Measurements from ENCODE around the gene ANKRD11. TPM values are rescaled to one million over a fixed set of nuclear protein-coding genes. Genes with fewer than 3 reads are reported as not detected.
"Not testable (repeated sequence)": the region's sequence is repeated elsewhere in the genome, so short reads cannot be mapped to it uniquely, and the experiment has no call there.

ANKRD11 gene
- total RNA-seq, 1 experiment from 2014 or later, result 297 TPM

DNA sequence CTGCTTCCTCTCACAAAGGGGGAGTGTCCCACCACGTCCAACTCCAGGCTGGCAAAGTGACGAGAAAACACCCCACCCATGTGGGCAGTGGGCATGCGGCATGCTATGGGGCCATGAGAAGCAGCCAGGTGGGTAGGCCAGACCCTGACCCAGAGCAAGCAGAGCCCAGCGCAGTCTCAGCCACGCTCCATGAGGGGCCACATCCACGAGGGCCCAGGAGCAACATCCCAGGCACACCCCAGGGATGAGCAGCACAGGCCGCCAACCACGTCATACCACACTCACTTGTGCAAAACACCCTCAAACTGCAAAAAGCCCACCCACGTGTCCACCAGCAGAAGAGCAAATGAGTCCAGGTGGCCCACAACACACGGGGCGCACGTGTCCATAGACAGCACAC, 155.9 kb downstream of the ANKRD11 start:
- no peaks in the 10 kb centered on the region for H3K9me3 ChIP-seq
- Mint-ChIP-seq H3K36me3 (ENCODE audit: insufficient read depth, unreplicated experiment) (peaks cover 76% of the 10 kb centered on the region), H3K27ac (ENCODE audit: unreplicated experiment) (peak overlapping the region; percentile 90), H3K27me3 (ENCODE audit: insufficient read depth, unreplicated experiment) (no peaks in the 10 kb centered on the region), H3K4me3 (ENCODE audit: unreplicated experiment) (no peak overlapping the region), H3K9me3 (ENCODE audit: unreplicated experiment) (no peaks in the 10 kb centered on the region), H3K4me1 (ENCODE audit: low read depth, unreplicated experiment) (peaks cover 30% of the 10 kb centered on the region)
- BruUV-seq (replicated peaks), result no TSS peak
- DNase-seq, result no peak
- intact Hi-C loops (cut with micrococcal nuclease; ENCODE audit: unreplicated experiment), result loop anchor here (5.0 kb wide), 1 partner anchor 173 kb away; the partner anchor contains the start of gene SPG7
- H3K4me3 ChIP-seq (ENCODE audit: low read depth, low read length), result no peak overlapping the region
- CTCF ChIA-PET, result interaction anchor here (0.6 to 1.1 kb wide), 2 partner anchors 61 to 174 kb away, joined by 5 read pairs; no protein-coding TSS in a partner anchor
- no peaks in the 10 kb centered on the region for H3K27me3 ChIP-seq (replicated peaks; ENCODE audit: control insufficient read depth, insufficient read depth, low read length)
- no peaks in the 10 kb centered on the region for H3K36me3 ChIP-seq (ENCODE audit: control insufficient read depth, insufficient read depth, low read length)
- no peak for TF ChIP-seq CTCF (IDR thresholded peaks at IDR 0.05; ENCODE audit: insufficient read depth in 1 of 2, low read depth in 1 of 2, low read length in 1 of 2, severe bottlenecking in 1 of 2, unreplicated experiment in 1 of 2)
- peaks cover 10% of the 10 kb centered on the region for H3K4me1 ChIP-seq
- POLR2A ChIA-PET, result no interaction called here

DNA sequence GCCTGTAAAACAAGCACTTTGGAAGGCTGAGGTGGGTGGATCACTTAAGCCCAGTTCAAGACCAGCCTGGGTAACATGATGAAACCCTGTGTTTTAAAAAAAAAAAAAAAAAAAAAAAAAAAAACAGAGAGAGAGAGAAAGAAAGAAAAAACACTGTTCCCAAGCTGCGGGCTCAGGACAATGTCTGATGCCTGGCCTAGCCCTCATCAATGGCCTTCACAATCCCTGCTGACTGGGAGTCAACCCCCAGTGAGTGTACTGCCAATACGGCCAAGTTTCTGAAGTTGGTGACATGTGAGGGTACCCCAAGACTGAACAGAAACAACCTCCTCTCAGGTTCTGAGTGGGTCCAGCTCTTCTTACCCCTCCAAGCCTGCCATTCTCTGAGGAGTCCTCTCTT, 156.3 kb downstream of the ANKRD11 start:
- Mint-ChIP-seq H3K4me3 (ENCODE audit: unreplicated experiment) (no peak overlapping the region), H3K27ac (ENCODE audit: unreplicated experiment) (peak overlapping the region; percentile 90), H3K27me3 (ENCODE audit: insufficient read depth, unreplicated experiment) (no peaks in the 10 kb centered on the region), H3K9me3 (ENCODE audit: unreplicated experiment) (no peaks in the 10 kb centered on the region), H3K36me3 (ENCODE audit: insufficient read depth, unreplicated experiment) (peaks cover 76% of the 10 kb centered on the region), H3K4me1 (ENCODE audit: low read depth, unreplicated experiment) (peaks cover 26% of the 10 kb centered on the region)
- no peak overlapping the region for H3K4me3 ChIP-seq (ENCODE audit: low read depth, low read length)
- ChIA-PET POLR2A (no interaction called here), CTCF (interaction anchor here (0.6 kb wide), 1 partner anchor 62 kb away, joined by 5 read pairs; no protein-coding TSS in a partner anchor)
- intact Hi-C loops (cut with micrococcal nuclease; ENCODE audit: unreplicated experiment), result loop anchor here (5.0 kb wide), 1 partner anchor 173 kb away; the partner anchor contains the start of gene SPG7
- H3K27me3 ChIP-seq (replicated peaks; ENCODE audit: control insufficient read depth, insufficient read depth, low read length), result no peaks in the 10 kb centered on the region
- no peaks in the 10 kb centered on the region for H3K9me3 ChIP-seq
- no peaks in the 10 kb centered on the region for H3K36me3 ChIP-seq (ENCODE audit: control insufficient read depth, insufficient read depth, low read length)
- no peak for DNase-seq
- peaks cover 6% of the 10 kb centered on the region for H3K4me1 ChIP-seq
- no peak for TF ChIP-seq CTCF (IDR thresholded peaks at IDR 0.05; ENCODE audit: insufficient read depth in 1 of 2, low read depth in 1 of 2, low read length in 1 of 2, severe bottlenecking in 1 of 2, unreplicated experiment in 1 of 2)
- no TSS peak for BruUV-seq (replicated peaks)

DNA sequence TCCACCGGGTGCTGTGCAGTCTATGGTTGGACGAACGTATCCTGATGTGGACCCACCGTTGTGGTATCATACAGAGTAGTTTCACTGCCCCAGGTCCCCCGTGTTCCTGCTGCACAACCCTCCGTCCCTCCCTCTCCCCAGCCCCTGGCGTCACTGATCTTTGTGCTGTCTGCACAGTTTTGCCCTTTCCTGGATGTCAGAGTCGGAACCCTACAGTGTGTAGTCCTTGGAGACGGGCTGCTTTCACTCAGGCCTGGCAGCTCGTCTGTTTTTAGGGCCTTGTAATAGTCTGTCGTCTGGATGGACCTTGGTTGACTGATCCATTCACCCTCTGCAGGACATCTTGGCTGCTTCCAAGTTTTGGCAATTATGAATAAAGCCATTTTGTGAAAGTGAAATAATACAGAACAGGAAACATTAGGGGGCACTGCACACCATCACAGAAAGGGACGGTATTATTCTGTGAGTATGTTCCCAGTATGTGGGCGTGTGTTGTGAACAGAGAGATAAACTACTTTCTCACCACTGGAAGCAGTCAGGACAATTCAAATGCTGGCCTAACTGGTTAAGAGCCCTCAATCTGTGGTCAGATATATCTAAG, 156.9 kb downstream of the ANKRD11 start:
- H3K9me3 ChIP-seq; H3K9me3 Mint-ChIP-seq (ENCODE audit: unreplicated experiment); H3K4me3 ChIP-seq (ENCODE audit: low read depth, low read length); H3K27me3 ChIP-seq (replicated peaks; ENCODE audit: control insufficient read depth, insufficient read depth, low read length); BruUV-seq (replicated peaks); H3K27ac Mint-ChIP-seq (ENCODE audit: unreplicated experiment); H3K36me3 ChIP-seq (ENCODE audit: control insufficient read depth, insufficient read depth, low read length); CTCF ChIA-PET; H3K27me3 Mint-ChIP-seq (ENCODE audit: insufficient read depth, unreplicated experiment); H3K4me3 Mint-ChIP-seq (ENCODE audit: unreplicated experiment); H3K4me1 ChIP-seq; POLR2A ChIA-PET: not testable (repeated sequence)
- peak in 1 of 2 experiments; percentile 58 for DNase-seq
- peak; percentile 42 to 51 for TF ChIP-seq CTCF (IDR thresholded peaks at IDR 0.05; ENCODE audit: insufficient read depth in 1 of 2, low read depth in 1 of 2, low read length in 1 of 2, severe bottlenecking in 1 of 2, unreplicated experiment in 1 of 2)
- H3K36me3 Mint-ChIP-seq (ENCODE audit: insufficient read depth, unreplicated experiment), result peaks cover 75% of the 10 kb centered on the region
- intact Hi-C loops (cut with micrococcal nuclease; ENCODE audit: unreplicated experiment), result loop anchor here (5.0 kb wide), 1 partner anchor 174 kb away; the partner anchor contains the start of gene SPG7
- H3K4me1 Mint-ChIP-seq (ENCODE audit: low read depth, unreplicated experiment), result peaks cover 23% of the 10 kb centered on the region

All from Caco-2 (cell line).